BLaER1 treated with 17β-estradiol and CSF1 and Interleukin-3, amounts not matched to agents 10 nM and 100 nM (cell line): ENCODE results near the gene CABP2.
A peak's percentile ranks its signal among the peaks of the same experiment; 100 is the strongest.

Experiments used
- H3K27ac ChIP-seq, 11 experiments: shearing (Covaris generic); formaldehyde crosslinking; 2 replicates each; pipeline ENCODE4 v1.8.1; 2022
- H3K27me3 ChIP-seq, 11 experiments: shearing (Covaris generic); formaldehyde crosslinking; 2 replicates each; pipeline ENCODE4 v1.8.1; 2022
- H3K36me3 ChIP-seq, 11 experiments: shearing (Covaris generic); formaldehyde crosslinking; 2 replicates each; pipeline ENCODE4 v1.8.1; 2022
- H3K4me1 ChIP-seq, 10 experiments: shearing (Covaris generic); formaldehyde crosslinking; 2 replicates each; pipeline ENCODE4 v1.8.1; 2022
- H3K4me2 ChIP-seq, 11 experiments: shearing (Covaris generic); formaldehyde crosslinking; 2 replicates each; pipeline ENCODE4 v1.8.1; 2022
- H3K4me3 ChIP-seq, 10 experiments: shearing (Covaris generic); formaldehyde crosslinking; 2 replicates each; pipeline ENCODE4 v1.8.1; 2022
- H3K9ac ChIP-seq, 11 experiments: shearing (Covaris generic); formaldehyde crosslinking; 2 replicates each; pipeline ENCODE4 v1.8.1; 2022
- H3K9me3 ChIP-seq, 11 experiments: shearing (Covaris generic); formaldehyde crosslinking; replicated peaks in 1 of 11; 2 replicates each; pipeline ENCODE4 v1.8.1; 2022
- H4K20me1 ChIP-seq, 11 experiments: shearing (Covaris generic); formaldehyde crosslinking; 2 replicates each; pipeline ENCODE4 v1.8.1; 2022
- Cebpa-rat ChIP-seq, 11 experiments: shearing (Covaris generic); IDR thresholded peaks; 2 replicates each; pipeline ENCODE4 v1.8.1; 2022

Gene CABP2

GRCh38 chr11:67542971-67543370, 19.7 kb upstream of the CABP2 start:
- Histone ChIP-seq H3K9ac (no peak overlapping the region), H3K36me3 (no peaks in the 10 kb centered on the region), H3K9me3 (peaks cover 0 to 16% (median 9%) of the 10 kb centered on the region in 11 experiments; a peak in 10 of 22 replicates), H3K4me3 (no peak overlapping the region), H3K4me2 (peak overlapping the region in 2 of 11 experiments; percentile 32 to 62; a peak in 2 of 22 replicates), H3K4me1 (peaks cover 0 to 49% (median 23%) of the 10 kb centered on the region in 10 experiments; a peak in 16 of 20 replicates), H3K27ac (no peak overlapping the region), H3K27me3 (no peaks in the 10 kb centered on the region), H4K20me1 (no peaks in the 10 kb centered on the region)
- TF ChIP-seq Cebpa-rat (IDR thresholded peaks at IDR 0.05): no peak

- H3K27ac ChIP-seq: no peak overlapping the region
- H3K9me3 ChIP-seq: peaks cover 3 to 23% (median 12%) of the 10 kb centered on the region in 11 experiments; a peak in 19 of 22 replicates
- no peak for TF ChIP-seq Cebpa-rat (IDR thresholded peaks at IDR 0.05)
- H3K4me2 ChIP-seq: no peak overlapping the region
- no peaks in the 10 kb centered on the region for H3K27me3 ChIP-seq
- peaks cover 0 to 49% (median 23%) of the 10 kb centered on the region in 10 experiments; a peak in 16 of 20 replicates for H3K4me1 ChIP-seq
- no peak overlapping the region for H3K4me3 ChIP-seq
- no peaks in the 10 kb centered on the region for H3K36me3 ChIP-seq
- no peak overlapping the region for H3K9ac ChIP-seq
- H4K20me1 ChIP-seq: no peaks in the 10 kb centered on the region
Measured at GRCh38 chr11:67542169-67542568, 18.9 kb upstream of the CABP2 start.

GRCh38 chr11:67541198-67541597, 18.0 kb upstream of the CABP2 start:
- Histone ChIP-seq H3K36me3 (no peaks in the 10 kb centered on the region), H3K27ac (no peak overlapping the region), H3K4me2 (no peak overlapping the region), H3K4me3 (no peak overlapping the region), H3K9ac (no peak overlapping the region), H3K9me3 (peaks cover 12 to 32% (median 22%) of the 10 kb centered on the region in 11 experiments), H3K27me3 (no peaks in the 10 kb centered on the region), H3K4me1 (peaks cover 0 to 42% (median 23%) of the 10 kb centered on the region in 10 experiments; a peak in 16 of 20 replicates), H4K20me1 (no peaks in the 10 kb centered on the region)
- TF ChIP-seq Cebpa-rat (IDR thresholded peaks at IDR 0.05): no peak

GRCh38 chr11:67539550-67539949, 16.3 kb upstream of the CABP2 start:
- Histone ChIP-seq H3K27ac (no peak overlapping the region), H4K20me1 (no peaks in the 10 kb centered on the region), H3K4me2 (no peak overlapping the region), H3K4me1 (peaks cover 0 to 25% (median 10%) of the 10 kb centered on the region in 10 experiments; a peak in 16 of 20 replicates), H3K36me3 (no peaks in the 10 kb centered on the region), H3K9ac (no peak overlapping the region), H3K9me3 (peaks cover 29 to 49% (median 38%) of the 10 kb centered on the region in 11 experiments), H3K4me3 (no peak overlapping the region), H3K27me3 (no peaks in the 10 kb centered on the region)
- TF ChIP-seq Cebpa-rat (IDR thresholded peaks at IDR 0.05): no peak

DNA sequence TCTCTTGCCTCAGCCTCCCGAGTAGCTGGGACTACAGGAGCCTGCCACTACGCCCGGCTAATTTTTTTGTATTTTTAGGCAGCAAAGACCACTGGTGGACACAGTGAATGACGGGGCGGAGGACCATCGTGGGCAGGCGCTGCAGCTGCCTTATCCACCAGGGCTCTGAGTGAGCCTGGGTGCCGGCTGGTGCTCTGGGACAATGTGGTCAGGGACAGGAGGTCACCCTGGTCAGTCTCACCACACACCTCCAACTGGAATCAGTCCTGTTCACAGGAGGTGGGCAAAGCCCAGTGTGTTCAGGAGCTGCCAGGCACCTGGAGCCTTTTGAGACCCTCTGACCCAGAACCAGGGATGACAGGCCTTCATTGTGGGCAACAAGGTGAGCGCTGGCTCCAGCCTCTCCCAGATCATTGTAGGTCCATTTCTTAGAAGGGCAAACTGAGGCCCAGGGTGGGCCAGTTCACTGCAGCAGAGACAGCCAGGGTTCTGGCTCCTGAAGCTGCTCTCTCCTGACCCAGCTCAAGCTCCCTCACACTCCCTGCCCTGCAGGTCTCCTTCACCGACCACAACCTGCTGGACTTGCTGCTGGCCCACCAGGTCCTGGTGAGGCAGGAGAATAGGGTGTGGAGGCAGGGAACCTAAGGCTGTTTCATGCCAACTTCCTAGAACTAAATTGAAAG, 15.7 kb upstream of the CABP2 start:
- no peak overlapping the region for H3K9ac ChIP-seq
- no peak overlapping the region for H3K4me3 ChIP-seq
- no peak for TF ChIP-seq Cebpa-rat (IDR thresholded peaks at IDR 0.05)
- no peaks in the 10 kb centered on the region for H3K27me3 ChIP-seq
- no peak overlapping the region for H3K27ac ChIP-seq
- H3K9me3 ChIP-seq: peaks cover 35 to 55% (median 44%) of the 10 kb centered on the region in 11 experiments
- no peak overlapping the region for H3K4me2 ChIP-seq
- H3K36me3 ChIP-seq: no peaks in the 10 kb centered on the region
- peaks cover 0 to 19% (median 4%) of the 10 kb centered on the region in 10 experiments; a peak in 11 of 20 replicates for H3K4me1 ChIP-seq
- H4K20me1 ChIP-seq: no peaks in the 10 kb centered on the region

GRCh38 chr11:67538306-67538705, 15.1 kb upstream of the CABP2 start:
- Histone ChIP-seq H3K36me3 (peaks cover 0 to 4% (median 0%) of the 10 kb centered on the region in 11 experiments; a peak in 1 of 22 replicates), H3K4me1 (peaks cover 0 to 13% (median under 1%) of the 10 kb centered on the region in 10 experiments; a peak in 5 of 20 replicates), H3K4me2 (no peak overlapping the region), H3K4me3 (no peak overlapping the region), H4K20me1 (no peaks in the 10 kb centered on the region), H3K27me3 (no peaks in the 10 kb centered on the region), H3K27ac (no peak overlapping the region), H3K9me3 (peaks cover 41 to 61% (median 51%) of the 10 kb centered on the region in 11 experiments), H3K9ac (no peak overlapping the region)
- no peak for TF ChIP-seq Cebpa-rat (IDR thresholded peaks at IDR 0.05)

DNA sequence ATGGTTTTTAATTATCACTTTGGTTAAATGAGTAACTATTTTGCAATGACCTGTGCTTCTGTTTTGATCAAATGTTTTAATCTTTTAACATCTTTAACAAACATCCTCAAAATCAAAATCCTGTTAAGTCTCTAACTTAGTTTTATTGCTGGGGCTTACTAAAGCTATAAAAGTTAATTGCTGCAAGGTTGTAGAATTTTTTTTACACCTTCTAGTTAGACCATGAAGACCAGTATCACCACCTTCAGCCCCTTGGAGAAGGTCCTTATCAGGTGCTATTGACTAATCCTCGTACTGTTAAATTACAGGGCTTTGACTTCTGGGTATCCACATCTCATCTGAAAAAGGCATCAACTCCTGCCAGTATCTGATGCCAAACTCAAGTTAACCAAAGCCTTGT, 12.3 kb upstream of the CABP2 start:
- no peak for TF ChIP-seq Cebpa-rat (IDR thresholded peaks at IDR 0.05)
- Histone ChIP-seq H4K20me1 (no peaks in the 10 kb centered on the region), H3K4me3 (no peak overlapping the region), H3K36me3 (peaks cover 0 to 4% (median 0%) of the 10 kb centered on the region in 11 experiments; a peak in 1 of 22 replicates), H3K9ac (no peak overlapping the region), H3K27me3 (no peaks in the 10 kb centered on the region), H3K4me2 (no peak overlapping the region), H3K9me3 (peaks cover 54 to 79% (median 69%) of the 10 kb centered on the region in 11 experiments), H3K27ac (no peak overlapping the region), H3K4me1 (peaks cover 1 to 9% (median 2%) of the 10 kb centered on the region in 10 experiments; a peak in 19 of 20 replicates)

- peaks cover 52 to 76% (median 63%) of the 10 kb centered on the region in 11 experiments for H3K9me3 ChIP-seq
- H3K4me2 ChIP-seq: no peak overlapping the region
- peaks cover 0 to 4% (median 0%) of the 10 kb centered on the region in 11 experiments; a peak in 1 of 22 replicates for H3K36me3 ChIP-seq
- H3K9ac ChIP-seq: no peak overlapping the region
- peaks cover 15 to 20% (median 16%) of the 10 kb centered on the region in 10 experiments for H3K4me1 ChIP-seq
- H3K4me3 ChIP-seq: peak overlapping the region in 3 of 10 experiments; percentile 1 to 40 (median 17); a peak in 2 of 20 replicates
- H3K27me3 ChIP-seq: no peaks in the 10 kb centered on the region
- TF ChIP-seq Cebpa-rat (IDR thresholded peaks at IDR 0.05): no peak
- no peak overlapping the region for H3K27ac ChIP-seq
- H4K20me1 ChIP-seq: no peaks in the 10 kb centered on the region
Measured at GRCh38 chr11:67534070-67534679, 10.9 kb upstream of the CABP2 start.

DNA sequence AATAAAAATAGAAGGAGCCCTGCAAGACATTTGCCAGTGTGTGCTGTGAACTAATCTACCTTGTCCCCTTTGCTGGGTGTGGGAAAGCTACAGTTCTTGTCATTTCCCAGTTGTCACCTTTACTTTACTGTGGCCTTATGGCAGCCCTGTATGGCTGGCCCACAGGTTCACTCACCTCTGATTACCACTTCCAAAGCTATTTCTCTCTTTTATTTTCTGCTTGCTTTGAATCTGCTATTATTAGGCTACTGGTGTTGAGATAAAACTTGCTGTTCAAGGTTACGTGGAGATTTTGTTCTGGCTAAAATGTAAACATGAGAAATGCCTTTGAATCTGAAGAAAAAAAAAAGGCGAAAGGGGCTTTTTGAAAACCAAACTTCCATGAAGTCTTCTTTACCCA, 9.6 kb upstream of the CABP2 start:
- no peak overlapping the region for H3K4me3 ChIP-seq
- H3K4me2 ChIP-seq: no peak overlapping the region
- H3K36me3 ChIP-seq: peaks cover 0 to 4% (median 0%) of the 10 kb centered on the region in 11 experiments; a peak in 1 of 22 replicates
- no peaks in the 10 kb centered on the region for H4K20me1 ChIP-seq
- peaks cover 52 to 72% (median 59%) of the 10 kb centered on the region in 11 experiments for H3K9me3 ChIP-seq
- peaks cover 15 to 20% (median 16%) of the 10 kb centered on the region in 10 experiments for H3K4me1 ChIP-seq
- H3K9ac ChIP-seq: no peak overlapping the region
- no peak overlapping the region for H3K27ac ChIP-seq
- no peak for TF ChIP-seq Cebpa-rat (IDR thresholded peaks at IDR 0.05)
- H3K27me3 ChIP-seq: no peaks in the 10 kb centered on the region
